ENCODE data around the gene AKAP6.

The AKAP6 gene

GRCh38 chr14:32681598-32681997 lies 352.5 kb downstream of the AKAP6 start:
- no peak for TF ChIP-seq CTCF (IDR thresholded peaks at IDR 0.05; ENCODE audit: control insufficient read depth, extremely low read depth, insufficient read depth)
- H3K4me3 ChIP-seq (ENCODE audit: low read depth, low read length): no peak overlapping the region
- no peak for DNase-seq (ENCODE audit: low read depth)

GRCh38 chr14:32682214-32682613 lies 353.1 kb downstream of the AKAP6 start:
- DNase-seq (ENCODE audit: low read depth): no peak
- no peak overlapping the region for H3K4me3 ChIP-seq (ENCODE audit: low read depth, low read length)
- TF ChIP-seq CTCF (IDR thresholded peaks at IDR 0.05; ENCODE audit: control insufficient read depth, extremely low read depth, insufficient read depth): no peak

- TF ChIP-seq CTCF (IDR thresholded peaks at IDR 0.05; ENCODE audit: control insufficient read depth, extremely low read depth, insufficient read depth): no peak
- H3K4me3 ChIP-seq (ENCODE audit: low read depth, low read length): no peak overlapping the region
- no peak for DNase-seq (ENCODE audit: low read depth)
Measured at GRCh38 chr14:32683679-32684078, 354.6 kb downstream of the AKAP6 start.

- TF ChIP-seq CTCF (IDR thresholded peaks at IDR 0.05; ENCODE audit: control insufficient read depth, extremely low read depth, insufficient read depth): no peak
- no peak overlapping the region for H3K4me3 ChIP-seq (ENCODE audit: low read depth, low read length)
- DNase-seq (ENCODE audit: low read depth): no peak
Measured at GRCh38 chr14:32688941-32689340, 359.8 kb downstream of the AKAP6 start.

- no peak overlapping the region for H3K4me3 ChIP-seq (ENCODE audit: low read depth, low read length)
- DNase-seq (ENCODE audit: low read depth): no peak
- no peak for TF ChIP-seq CTCF (IDR thresholded peaks at IDR 0.05; ENCODE audit: control insufficient read depth, extremely low read depth, insufficient read depth)
Measured at GRCh38 chr14:32692441-32692840, 363.3 kb downstream of the AKAP6 start.

GRCh38 chr14:32693114-32693513 lies 364.0 kb downstream of the AKAP6 start:
- H3K4me3 ChIP-seq (ENCODE audit: low read depth, low read length): no peak overlapping the region
- TF ChIP-seq CTCF (IDR thresholded peaks at IDR 0.05; ENCODE audit: control insufficient read depth, extremely low read depth, insufficient read depth): no peak
- DNase-seq (ENCODE audit: low read depth): no peak

- no peak for DNase-seq (ENCODE audit: low read depth)
- TF ChIP-seq CTCF (IDR thresholded peaks at IDR 0.05; ENCODE audit: control insufficient read depth, extremely low read depth, insufficient read depth): no peak
- H3K4me3 ChIP-seq (ENCODE audit: low read depth, low read length): no peak overlapping the region
Measured at GRCh38 chr14:32694795-32695449, 365.8 kb downstream of the AKAP6 start.
